Measurements from ENCODE around the gene ARL5C.

DNA sequence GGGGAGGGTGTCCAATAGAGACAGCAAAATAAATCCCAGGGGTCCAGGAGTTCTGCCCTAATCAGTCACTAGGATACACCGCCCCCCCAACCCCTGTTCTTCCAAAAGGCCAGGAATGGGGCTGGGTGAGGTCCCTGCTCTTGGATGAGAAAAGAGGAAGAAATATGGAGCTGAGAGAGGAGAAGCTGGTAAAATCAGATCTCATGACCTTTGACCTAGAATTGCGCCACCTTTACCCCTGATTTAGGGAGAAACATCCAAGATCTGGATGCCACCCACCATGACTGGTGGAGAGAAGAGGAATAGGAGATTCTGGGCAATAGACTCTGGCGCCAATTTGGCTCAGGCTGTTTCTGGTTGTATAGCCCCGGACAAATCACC lies 32.2 kb upstream of the ARL5C start:
- TF ChIP-seq POLR2A (IDR thresholded peaks at IDR 0.05), result no peak
- TF ChIP-seq, protein P1, sequence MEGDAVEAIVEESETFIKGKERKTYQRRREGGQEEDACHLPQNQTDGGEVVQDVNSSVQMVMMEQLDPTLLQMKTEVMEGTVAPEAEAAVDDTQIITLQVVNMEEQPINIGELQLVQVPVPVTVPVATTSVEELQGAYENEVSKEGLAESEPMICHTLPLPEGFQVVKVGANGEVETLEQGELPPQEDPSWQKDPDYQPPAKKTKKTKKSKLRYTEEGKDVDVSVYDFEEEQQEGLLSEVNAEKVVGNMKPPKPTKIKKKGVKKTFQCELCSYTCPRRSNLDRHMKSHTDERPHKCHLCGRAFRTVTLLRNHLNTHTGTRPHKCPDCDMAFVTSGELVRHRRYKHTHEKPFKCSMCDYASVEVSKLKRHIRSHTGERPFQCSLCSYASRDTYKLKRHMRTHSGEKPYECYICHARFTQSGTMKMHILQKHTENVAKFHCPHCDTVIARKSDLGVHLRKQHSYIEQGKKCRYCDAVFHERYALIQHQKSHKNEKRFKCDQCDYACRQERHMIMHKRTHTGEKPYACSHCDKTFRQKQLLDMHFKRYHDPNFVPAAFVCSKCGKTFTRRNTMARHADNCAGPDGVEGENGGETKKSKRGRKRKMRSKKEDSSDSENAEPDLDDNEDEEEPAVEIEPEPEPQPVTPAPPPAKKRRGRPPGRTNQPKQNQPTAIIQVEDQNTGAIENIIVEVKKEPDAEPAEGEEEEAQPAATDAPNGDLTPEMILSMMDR (IDR thresholded peaks at IDR 0.05), result no peak
